GM12892 (cell line): ENCODE results near the gene BGLAP.

Experiments
- POLR2AphosphoS5 ChIP-seq: IDR thresholded peaks from 2 replicates; pipeline ENCODE4 v1.6.1; 2011; ENCODE audit warnings: low read depth, low read length, control low read depth
- TAF1 ChIP-seq: IDR thresholded peaks from 2 replicates; pipeline ENCODE4 v1.6.1; 2011; ENCODE audit warnings: low read depth, mild to moderate bottlenecking, control low read depth, low read length, borderline replicate concordance

- TF ChIP-seq TAF1 = no peak
- no peak for TF ChIP-seq POLR2AphosphoS5
These were observed 21.3 kb downstream of the BGLAP start for GRCh38 chr1:156263288-156263655.
